ENCODE results near the gene ZBTB33. TPM values are rescaled to one million over a fixed set of nuclear protein-coding genes. Genes with fewer than 3 reads are reported as not detected.

Gene ZBTB33
- total and polyA plus RNA-seq, 4 donors, result 6.1 to 18.1 (median 11.5) TPM

GRCh38 chrX:120200851-120201250 lies 49.8 kb upstream of the ZBTB33 start:
- Histone ChIP-seq H3K4me3 (ENCODE audit: low read depth in 1 of 3, low read length in 3 of 3) (no peak overlapping the region), H3K27ac (ENCODE audit: low read depth in 1 of 2, low read length in 2 of 2) (no peak overlapping the region), H3K9ac (ENCODE audit: low read depth in 1 of 2, low read length in 2 of 2) (no peak overlapping the region), H3K36me3 (ENCODE audit: control insufficient read depth in 4 of 4, insufficient read depth in 3 of 4, low read depth in 1 of 4, low read length in 3 of 4) (no peaks in the 10 kb centered on the region), H3K9me3 (ENCODE audit: control insufficient read depth in 4 of 4, low read length in 3 of 4) (no peaks in the 10 kb centered on the region), H3K4me1 (ENCODE audit: control insufficient read depth in 4 of 4, insufficient read depth in 4 of 4, low read length in 3 of 4) (no peaks in the 10 kb centered on the region), H3K27me3 (ENCODE audit: control insufficient read depth in 4 of 4, insufficient read depth in 4 of 4, low read length in 3 of 4) (peaks cover 0 to 3% (median 0%) of the 10 kb centered on the region in 4 donors)
- no peak for TF ChIP-seq EGR1 (IDR thresholded peaks at IDR 0.05; ENCODE audit: low read depth in 2 of 2)
- no peak for TF ChIP-seq GABPA (IDR thresholded peaks at IDR 0.05 in 1 of 2, conservative IDR thresholded peaks at IDR 0.05 in 1 of 2)
- TF ChIP-seq FOXA1 (IDR thresholded peaks at IDR 0.05), result no peak
- no peak for DNase-seq (ENCODE audit: low spot score)
- 98% methylated on average over 11 of the region's 11 CpGs for WGBS

GRCh38 chrX:120205816-120206753 lies 44.5 kb upstream of the ZBTB33 start:
- 96% methylated on average over 12 of the region's 12 CpGs for WGBS
- H3K4me1 ChIP-seq (ENCODE audit: control insufficient read depth in 4 of 4, insufficient read depth in 4 of 4, low read length in 3 of 4), result no peaks in the 10 kb centered on the region
- TF ChIP-seq CTCF (IDR thresholded peaks at IDR 0.05; ENCODE audit: low read depth, low read length, missing input control) (no peak), SP1 (IDR thresholded peaks at IDR 0.05) (no peak), FOXA1 (IDR thresholded peaks at IDR 0.05) (no peak), YY1 (IDR thresholded peaks at IDR 0.05) (no peak), EGR1 (IDR thresholded peaks at IDR 0.05; ENCODE audit: low read depth in 2 of 2) (no peak), ATF3 (IDR thresholded peaks at IDR 0.05) (no peak), ZBTB33 (IDR thresholded peaks at IDR 0.05) (no peak), MAX (IDR thresholded peaks at IDR 0.05) (no peak), GABPA (IDR thresholded peaks at IDR 0.05 in 1 of 2, conservative IDR thresholded peaks at IDR 0.05 in 1 of 2) (no peak), RAD21 (IDR thresholded peaks at IDR 0.05) (no peak), TAF1 (conservative IDR thresholded peaks at IDR 0.05) (no peak), RXRA (IDR thresholded peaks at IDR 0.05) (no peak), JUND (IDR thresholded peaks at IDR 0.05) (no peak)

More at GRCh38 chrX:120205816-120206753, 44.5 kb upstream of the ZBTB33 start:
- Histone ChIP-seq H3K27me3 (ENCODE audit: control insufficient read depth in 4 of 4, insufficient read depth in 4 of 4, low read length in 3 of 4) (peaks cover 0 to 3% (median 0%) of the 10 kb centered on the region in 4 donors), H3K27ac (ENCODE audit: low read depth in 1 of 2, low read length in 2 of 2) (no peak overlapping the region), H3K9me3 (ENCODE audit: control insufficient read depth in 4 of 4, low read length in 3 of 4) (no peaks in the 10 kb centered on the region), H3K9ac (ENCODE audit: low read depth in 1 of 2, low read length in 2 of 2) (no peak overlapping the region), H3K36me3 (ENCODE audit: control insufficient read depth in 4 of 4, insufficient read depth in 3 of 4, low read depth in 1 of 4, low read length in 3 of 4) (no peaks in the 10 kb centered on the region), H3K4me3 (ENCODE audit: low read depth in 1 of 3, low read length in 3 of 3) (no peak overlapping the region)
- DNase-seq (ENCODE audit: low spot score), result no peak
